HG02885 (cell line): ENCODE data around the gene BNIP1.
"Not testable (repeated sequence)": the region's sequence is repeated elsewhere in the genome, so short reads cannot be mapped to it uniquely, and the experiment has no call there.

Experiments
- ATAC-seq: cut with Tn5 transposase; IDR thresholded peaks from one replicate; pipeline ENCODE4 v1.9.1; 2021; ENCODE audit warnings: mild to moderate bottlenecking; ENCODE audit not compliant: unreplicated experiment, poor library complexity

BNIP1 gene, protein sequence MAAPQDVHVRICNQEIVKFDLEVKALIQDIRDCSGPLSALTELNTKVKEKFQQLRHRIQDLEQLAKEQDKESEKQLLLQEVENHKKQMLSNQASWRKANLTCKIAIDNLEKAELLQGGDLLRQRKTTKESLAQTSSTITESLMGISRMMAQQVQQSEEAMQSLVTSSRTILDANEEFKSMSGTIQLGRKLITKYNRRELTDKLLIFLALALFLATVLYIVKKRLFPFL

DNA sequence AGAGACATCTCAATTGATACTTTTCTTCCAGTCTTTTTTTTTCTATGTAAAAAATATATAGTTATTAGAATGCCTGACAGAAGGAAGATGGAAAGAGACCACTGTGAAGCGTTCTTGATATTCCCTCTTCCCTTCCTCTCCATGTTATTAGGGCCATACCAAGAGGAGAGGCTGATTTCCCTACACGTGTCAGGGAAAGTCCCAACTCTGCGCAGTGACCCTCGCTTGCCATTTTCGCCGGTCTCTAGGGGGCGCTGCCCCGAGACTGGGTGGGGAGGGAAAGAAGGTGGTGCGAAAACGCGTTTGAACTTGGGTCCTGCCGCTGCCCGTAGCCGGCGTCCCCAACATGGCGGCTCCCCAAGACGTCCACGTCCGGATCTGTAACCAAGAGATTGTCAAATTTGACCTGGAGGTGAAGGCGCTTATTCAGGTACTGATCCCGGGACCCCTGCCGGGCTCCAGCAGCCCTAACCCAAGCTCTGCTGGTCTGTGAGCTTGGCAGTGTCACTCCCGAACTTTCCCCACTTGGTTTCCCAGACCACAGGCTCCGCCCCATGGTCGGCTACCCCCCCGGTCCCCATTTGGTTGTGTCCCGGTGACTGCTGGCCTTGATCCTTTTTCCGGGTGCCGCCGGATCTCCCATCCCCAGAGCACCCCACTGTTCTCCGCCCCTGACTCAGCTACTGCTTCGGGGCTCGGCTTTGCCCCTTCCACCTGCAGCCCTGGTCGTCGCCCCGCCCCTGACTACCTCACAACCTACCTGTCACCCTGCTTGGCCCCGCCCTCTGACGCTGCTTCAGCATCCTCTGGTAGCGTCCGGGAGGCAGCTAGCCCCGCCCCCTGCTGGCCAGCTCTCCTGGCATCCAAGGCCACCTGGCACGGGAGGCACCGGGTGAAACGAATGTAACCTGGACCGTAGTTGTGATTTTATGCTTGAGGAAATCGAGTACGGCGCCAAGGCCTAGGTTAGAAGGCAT, at the start of gene BNIP1:
Gene BNIP1 (plus strand): TSS at position 332 of the 977 bp plus-strand sequence. CDS start 15 bp downstream, at position 347.
- peak; percentile 93 for ATAC-seq

- ATAC-seq = no peak
Measured at GRCh38 chr5:173098787-173099186, 45.5 kb upstream of the BNIP1 start.

DNA sequence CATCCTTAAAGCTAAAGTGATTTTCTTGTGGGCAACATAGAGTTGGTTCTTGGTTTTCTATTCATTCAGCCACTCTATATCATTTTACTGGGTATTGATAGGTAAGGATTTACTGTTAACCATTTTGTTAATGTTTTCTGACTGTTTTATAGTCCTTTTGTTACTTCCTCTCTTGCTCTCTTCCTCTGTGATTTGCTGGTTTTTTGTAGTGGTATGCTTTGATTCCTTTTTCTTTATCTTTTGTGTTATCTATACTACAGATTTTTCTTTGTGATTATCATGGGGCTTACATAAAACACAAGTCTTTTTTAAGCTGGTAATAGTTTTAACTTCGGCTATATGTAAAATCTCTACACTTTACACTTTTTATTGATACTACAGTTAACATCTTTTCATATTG, 44.9 kb upstream of the BNIP1 start:
- no peak for ATAC-seq

DNA sequence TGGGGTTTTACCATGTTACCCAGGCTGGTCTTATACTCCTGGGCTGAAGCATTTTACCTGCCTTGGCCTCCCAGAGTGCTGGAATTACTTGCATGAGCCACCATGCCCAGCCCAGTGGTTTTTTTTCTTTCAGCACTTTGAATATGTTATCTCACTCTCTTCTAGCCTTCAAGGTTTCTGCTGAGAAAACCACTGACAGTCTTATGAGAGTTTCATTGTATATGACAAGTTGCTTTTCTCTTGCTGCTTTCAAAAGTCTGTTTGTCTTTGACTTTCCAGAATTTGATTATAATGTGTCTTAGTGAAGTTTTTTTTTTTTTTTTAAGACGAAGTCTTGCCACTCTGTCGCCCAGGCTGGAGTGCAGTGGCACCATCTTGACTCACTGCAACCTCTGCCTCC, 43.1 kb upstream of the BNIP1 start:
- no peak for ATAC-seq

DNA sequence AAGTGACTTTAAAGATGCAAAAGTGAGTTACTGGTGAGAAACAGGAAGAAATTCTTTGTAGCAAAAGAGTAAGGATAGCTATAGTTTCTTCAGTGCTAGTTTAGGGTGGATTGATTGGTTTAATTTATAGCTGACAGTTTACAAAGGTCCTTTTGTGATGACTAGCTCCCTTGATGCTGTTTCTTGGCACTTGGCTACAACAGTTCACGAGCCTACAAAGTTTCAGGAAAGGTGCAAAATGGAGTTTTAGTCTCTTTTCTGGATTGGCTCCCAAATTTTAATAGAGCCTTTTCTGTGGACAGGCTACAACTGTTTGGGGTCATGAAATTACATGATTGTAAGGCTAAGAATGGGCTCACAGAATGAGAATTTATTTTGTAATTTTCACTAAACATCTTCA, 40.9 kb upstream of the BNIP1 start:
- no peak for ATAC-seq

- ATAC-seq = no peak
Measured at GRCh38 chr5:173108914-173109313, 35.4 kb upstream of the BNIP1 start.

GRCh38 chr5:173114536-173114935, 29.8 kb upstream of the BNIP1 start:
- ATAC-seq = no peak

GRCh38 chr5:173119719-173120118, 24.6 kb upstream of the BNIP1 start:
- ATAC-seq = no peak

DNA sequence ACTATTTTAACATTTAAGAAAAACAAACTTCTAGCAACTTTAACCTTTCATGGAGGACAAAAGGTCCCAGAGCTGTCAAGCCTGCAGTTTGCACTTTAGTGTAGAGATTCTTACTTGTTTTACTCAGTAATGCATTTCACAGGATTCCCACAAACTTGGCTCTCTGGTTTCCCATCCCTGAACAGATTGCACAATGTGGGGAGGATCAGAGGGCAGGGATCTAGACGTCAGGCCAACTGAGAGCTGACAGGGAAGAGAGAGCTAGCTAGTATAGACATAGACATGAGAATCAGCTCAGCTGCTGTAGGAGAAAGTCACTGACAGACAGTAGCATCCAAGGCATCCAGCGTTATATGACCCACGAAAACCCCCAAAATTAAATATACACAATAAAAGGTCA, 20.9 kb upstream of the BNIP1 start:
- ATAC-seq = no peak

- not testable (repeated sequence) for ATAC-seq
Measured at GRCh38 chr5:173132166-173132565, 12.2 kb upstream of the BNIP1 start.

- ATAC-seq = no peak
Measured at GRCh38 chr5:173138707-173139106, 5.6 kb upstream of the BNIP1 start.

- no peak for ATAC-seq
Measured at GRCh38 chr5:173139631-173140030, 4.7 kb upstream of the BNIP1 start.

GRCh38 chr5:173140769-173141168, 3.6 kb upstream of the BNIP1 start:
- ATAC-seq = no peak

- ATAC-seq = no peak
Measured at GRCh38 chr5:173143567-173143966, 764 bp upstream of the BNIP1 start.

GRCh38 chr5:173148354-173148753, 4.0 kb downstream of the BNIP1 start:
- ATAC-seq = no peak

- ATAC-seq = no peak
Measured at GRCh38 chr5:173152547-173152946, 8.2 kb downstream of the BNIP1 start.

GRCh38 chr5:173153842-173154241, 9.5 kb downstream of the BNIP1 start:
- no peak for ATAC-seq

GRCh38 chr5:173154619-173155018, 10.3 kb downstream of the BNIP1 start:
- not testable (repeated sequence) for ATAC-seq

DNA sequence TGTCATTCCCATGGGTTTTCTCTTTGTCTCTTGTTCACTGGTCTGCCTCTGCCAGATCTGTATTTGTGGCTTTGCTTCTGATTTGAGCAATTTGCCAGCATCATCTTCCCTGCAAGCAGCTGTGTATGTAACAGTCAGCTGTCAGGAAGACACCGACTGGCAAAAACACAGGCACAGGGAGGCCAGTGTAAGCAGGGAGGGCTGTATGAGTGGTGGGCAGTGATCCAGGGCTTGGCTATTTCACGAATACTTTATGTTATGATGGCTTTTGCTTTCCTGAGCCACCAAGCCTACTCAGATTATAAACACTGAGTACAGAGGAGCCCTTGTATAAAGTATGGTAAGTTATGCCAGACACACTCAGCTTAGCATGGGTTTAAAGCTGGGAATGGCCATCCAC, 11.6 kb downstream of the BNIP1 start:
- no peak for ATAC-seq

DNA sequence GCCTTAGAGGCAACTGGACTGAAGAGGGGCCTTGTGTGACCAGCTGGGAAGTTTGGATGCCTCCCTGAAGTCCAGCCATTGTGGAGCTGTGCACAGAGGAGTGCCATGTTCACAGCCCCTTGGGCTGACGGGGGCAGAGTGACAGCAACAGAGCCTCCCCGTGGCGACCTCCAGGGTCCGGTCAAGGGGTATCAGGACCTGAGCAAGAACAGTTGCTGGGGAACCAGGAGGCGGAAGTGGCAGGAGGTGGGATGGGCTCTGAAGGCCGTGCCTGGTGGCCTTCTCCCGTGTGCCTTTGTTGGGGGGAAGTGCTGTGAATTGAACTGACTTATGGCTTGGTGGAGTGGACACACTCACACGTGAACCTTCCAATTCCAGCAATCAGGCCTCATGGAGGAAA, 14.0 kb downstream of the BNIP1 start:
- ATAC-seq = no peak

DNA sequence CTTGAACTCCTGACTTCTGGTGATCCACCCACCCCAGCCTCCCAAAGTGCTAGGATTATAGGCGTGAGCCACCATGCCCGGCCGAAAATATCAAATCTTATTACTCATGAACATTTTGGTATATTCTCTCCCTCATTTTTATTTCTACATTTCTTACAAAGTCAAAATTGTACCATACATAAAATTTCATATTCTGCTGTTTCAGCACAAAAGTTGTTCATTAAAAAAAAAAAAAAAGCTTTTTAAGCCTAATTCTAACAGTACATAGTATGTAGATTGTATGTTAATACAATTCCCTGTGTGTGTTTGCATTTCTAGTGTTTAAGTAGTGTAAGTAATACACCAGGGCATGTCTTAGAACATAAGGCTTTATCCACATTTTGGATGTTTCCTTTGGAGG, 14.9 kb downstream of the BNIP1 start:
- ATAC-seq = no peak

GRCh38 chr5:173161148-173161547, 16.8 kb downstream of the BNIP1 start:
- no peak for ATAC-seq
